HG02938 (cell line): ENCODE data around the gene RPRD1A.
"Not testable (repeated sequence)": the region's sequence is repeated elsewhere in the genome, so short reads cannot be mapped to it uniquely, and the experiment has no call there.

Experiments used
- ATAC-seq: cut with Tn5 transposase; IDR thresholded peaks from one replicate; pipeline ENCODE4 v1.9.1; 2021; ENCODE audit warnings: mild to moderate bottlenecking, moderate library complexity; ENCODE audit not compliant: unreplicated experiment

Gene RPRD1A

GRCh38 chr18:36031903-36032302 lies 35.5 kb downstream of the RPRD1A start:
- no peak for ATAC-seq

DNA sequence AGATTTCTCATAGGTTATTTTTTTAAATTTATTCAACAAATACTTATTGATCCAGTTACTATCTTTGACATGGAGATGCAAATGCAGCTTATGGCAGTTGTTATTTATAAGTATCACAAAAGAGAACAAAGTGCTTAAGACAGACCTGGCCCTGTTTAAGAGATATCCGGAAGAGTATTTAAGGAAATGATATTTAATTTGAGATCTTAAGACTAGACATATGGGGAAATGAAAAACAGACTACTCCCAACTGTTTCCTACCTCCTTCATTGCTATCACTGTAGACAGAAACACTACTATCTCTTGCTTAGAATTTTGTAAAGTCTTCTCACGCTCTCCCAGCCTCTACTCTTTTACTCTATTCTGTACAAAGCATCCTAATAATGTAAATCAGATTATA lies 36.0 kb downstream of the RPRD1A start:
- ATAC-seq: no peak

DNA sequence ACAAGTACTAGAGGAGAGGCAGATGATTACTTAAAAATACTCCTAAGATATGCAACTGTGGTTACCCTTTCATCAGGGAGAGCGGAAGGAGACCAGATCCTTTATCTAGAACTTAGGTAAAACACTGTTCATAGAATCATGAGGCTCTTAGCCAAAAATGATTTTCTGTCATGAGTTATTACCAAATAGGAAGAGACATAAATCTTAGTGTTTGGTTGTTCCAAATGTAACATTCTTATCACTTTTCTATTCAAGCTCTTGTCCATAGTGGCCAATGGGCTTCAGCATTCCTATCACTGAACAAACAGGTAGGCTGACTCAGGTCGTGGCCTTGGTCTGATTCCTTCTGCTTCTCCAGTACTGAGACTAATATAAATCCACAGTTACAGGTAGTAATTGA lies 38.5 kb downstream of the RPRD1A start:
- ATAC-seq: no peak

GRCh38 chr18:36025025-36025424 lies 42.3 kb downstream of the RPRD1A start:
- no peak for ATAC-seq

- ATAC-seq: not testable (repeated sequence)
Measured at GRCh38 chr18:36024241-36024640, 43.1 kb downstream of the RPRD1A start.

GRCh38 chr18:36023336-36023735 lies 44.0 kb downstream of the RPRD1A start:
- ATAC-seq: no peak

GRCh38 chr18:36020174-36020711 lies 47.1 kb downstream of the RPRD1A start:
- ATAC-seq: no peak

- ATAC-seq: no peak
Measured at GRCh38 chr18:36017232-36017631, 50.1 kb downstream of the RPRD1A start.

DNA sequence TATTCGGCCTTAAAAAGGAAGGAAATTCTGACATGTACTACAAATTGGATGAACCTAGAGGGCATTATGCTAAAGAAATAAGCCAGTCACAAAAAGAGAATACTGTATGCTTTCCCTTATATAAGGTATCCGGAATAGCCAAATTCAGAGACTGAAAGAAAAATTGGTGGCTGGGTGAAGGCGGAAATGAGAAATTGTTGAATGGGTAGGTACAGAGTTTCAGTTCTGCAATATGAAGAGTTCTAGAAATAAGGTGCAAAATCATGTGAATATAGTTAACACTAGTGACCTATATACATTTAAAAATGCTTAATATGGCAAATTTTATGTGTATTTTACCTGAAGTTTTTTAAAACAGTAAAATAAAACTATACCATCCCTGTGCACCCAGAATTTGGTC lies 51.7 kb downstream of the RPRD1A start:
- ATAC-seq: peak; percentile 86

- ATAC-seq: no peak
Measured at GRCh38 chr18:36012891-36013290, 54.5 kb downstream of the RPRD1A start.

GRCh38 chr18:36009214-36009613 lies 58.1 kb downstream of the RPRD1A start:
- ATAC-seq: no peak

DNA sequence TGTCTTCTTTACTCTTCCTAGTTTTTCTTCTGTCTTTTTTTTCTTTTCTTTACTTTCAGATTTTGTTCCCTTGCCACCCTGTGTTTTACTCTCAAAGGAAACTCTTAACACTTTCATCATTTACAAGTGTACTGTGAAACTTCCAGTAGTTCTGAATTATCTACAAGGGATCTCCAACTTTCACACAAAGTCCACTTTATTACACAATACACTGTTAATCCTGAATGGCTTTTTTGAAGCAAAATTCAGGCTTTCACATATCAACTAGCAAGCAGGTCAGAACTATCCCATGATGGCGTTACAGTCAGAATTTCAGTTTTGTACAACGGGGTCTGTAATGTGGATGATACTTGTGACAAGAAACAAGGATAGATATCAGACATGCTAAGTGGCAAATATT lies 60.4 kb downstream of the RPRD1A start:
- no peak for ATAC-seq

DNA sequence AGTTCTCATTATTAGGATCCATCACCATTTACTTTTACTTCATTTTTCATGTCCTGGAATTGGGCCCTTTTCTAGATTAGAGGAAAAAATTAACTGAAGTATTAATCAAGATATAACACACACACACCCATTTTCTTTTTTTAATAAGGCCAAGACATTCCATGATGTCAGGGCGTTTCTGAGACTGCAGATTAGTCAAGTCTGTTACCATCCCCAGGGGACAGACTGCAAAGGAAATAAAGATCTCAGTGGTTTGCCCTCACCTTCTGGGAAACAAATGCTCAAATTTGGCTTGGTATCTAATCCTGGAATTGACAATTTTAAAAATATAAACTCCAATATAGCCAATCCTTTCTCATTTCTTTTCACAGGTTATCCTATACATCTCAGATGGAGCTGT lies 67.4 kb downstream of the RPRD1A start:
- no peak for ATAC-seq

GRCh38 chr18:35998967-35999366 lies 68.4 kb downstream of the RPRD1A start:
- ATAC-seq: no peak

- ATAC-seq: no peak
Measured at GRCh38 chr18:35993013-35993412, 74.3 kb downstream of the RPRD1A start.

DNA sequence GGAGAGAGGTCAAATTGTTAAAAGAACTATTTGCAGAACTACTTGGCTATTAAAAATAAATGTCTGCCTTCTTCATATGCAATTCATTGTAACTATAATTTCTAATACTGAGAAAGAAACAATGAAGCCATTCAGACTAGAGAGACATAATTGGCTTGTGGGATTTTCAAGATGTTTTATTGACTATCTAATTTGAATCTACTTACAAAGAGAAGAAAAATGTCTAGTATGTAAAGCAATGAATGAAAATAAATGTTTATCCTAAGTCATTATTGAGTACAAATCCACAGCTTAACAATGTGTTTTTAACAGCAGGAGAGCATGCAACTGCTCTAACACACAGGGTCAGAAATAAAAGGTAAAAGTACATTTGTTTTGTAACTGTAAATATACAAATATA lies 75.7 kb downstream of the RPRD1A start:
- no peak for ATAC-seq

DNA sequence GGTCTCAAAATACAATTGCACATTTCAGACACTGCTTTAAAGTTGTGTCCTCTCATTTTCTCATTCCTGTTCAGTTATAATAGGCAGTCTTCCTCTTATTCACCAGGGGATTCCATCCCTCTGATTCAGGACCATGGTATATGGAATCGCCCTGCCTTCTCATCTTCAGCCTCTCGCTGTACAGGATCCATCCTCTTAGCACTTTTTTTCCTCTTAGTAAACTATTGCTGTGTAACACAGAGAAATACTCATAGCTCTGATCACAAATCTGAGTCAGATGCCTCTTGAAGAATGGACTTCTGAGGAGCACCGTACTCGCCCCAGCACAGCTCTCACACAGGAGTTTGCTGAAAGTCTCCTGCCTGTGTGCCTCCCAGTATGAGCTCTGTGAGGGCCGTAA lies 83.5 kb downstream of the RPRD1A start:
- ATAC-seq: no peak

DNA sequence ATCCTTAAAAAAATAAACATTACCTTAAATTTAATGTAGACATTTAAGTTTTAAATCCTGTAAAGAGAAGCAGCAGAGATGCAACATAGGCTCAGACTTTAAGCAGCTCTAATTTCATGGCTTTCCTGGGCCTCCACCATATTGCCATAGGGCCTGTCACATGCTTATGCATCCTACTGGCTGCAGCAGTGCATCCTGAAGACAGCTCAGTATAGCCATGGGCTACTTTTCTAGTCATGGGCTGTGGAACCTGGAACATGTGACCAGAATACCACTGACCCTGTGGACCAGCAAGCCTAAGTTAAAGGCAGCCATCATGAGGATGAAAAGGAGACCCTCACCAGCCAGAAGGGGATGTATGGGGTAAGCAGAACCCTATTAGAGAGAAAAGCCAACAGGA lies 84.2 kb downstream of the RPRD1A start:
- ATAC-seq: no peak

GRCh38 chr18:35982409-35983114 lies 84.8 kb downstream of the RPRD1A start:
- ATAC-seq: no peak

GRCh38 chr18:35979112-35979511 lies 88.2 kb downstream of the RPRD1A start:
- ATAC-seq: no peak

DNA sequence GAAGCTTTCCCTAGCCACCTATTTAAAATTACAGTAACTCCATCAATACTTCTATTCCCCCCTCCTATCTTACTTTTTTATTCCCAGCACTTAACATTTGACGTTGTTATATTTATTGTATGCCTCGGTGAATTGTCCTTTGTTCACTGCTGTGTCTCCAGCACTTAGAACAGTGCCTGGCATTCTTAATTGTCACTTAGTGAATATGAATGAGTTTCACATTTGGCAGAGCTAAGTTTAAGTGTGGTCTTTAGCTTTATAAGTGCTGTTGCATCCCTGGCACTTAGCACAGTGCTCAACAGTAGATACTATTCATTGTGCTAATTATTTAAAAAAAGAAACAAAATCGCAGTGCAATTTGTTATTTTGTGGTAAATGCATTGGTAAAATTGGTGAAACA lies 93.2 kb downstream of the RPRD1A start:
- ATAC-seq: no peak

- no peak for ATAC-seq
Measured at GRCh38 chr18:35973650-35974049, 93.7 kb downstream of the RPRD1A start.
